ENCODE data around the gene EPB41L2.

- TF ChIP-seq CTCF (IDR thresholded peaks at IDR 0.05; ENCODE audit: poor library complexity) (no peak), EZH2phosphoT487 (IDR thresholded peaks at IDR 0.05; ENCODE audit: low read depth, severe bottlenecking, unreplicated experiment) (no peak)
These were observed 98.0 kb downstream of the EPB41L2 start for GRCh38 chr6:130964808-130965604.
